ENCODE measurements around the gene HOOK1.
"Not testable (repeated sequence)": the region's sequence is repeated elsewhere in the genome, so short reads cannot be mapped to it uniquely, and the experiment has no call there.

The HOOK1 gene

DNA sequence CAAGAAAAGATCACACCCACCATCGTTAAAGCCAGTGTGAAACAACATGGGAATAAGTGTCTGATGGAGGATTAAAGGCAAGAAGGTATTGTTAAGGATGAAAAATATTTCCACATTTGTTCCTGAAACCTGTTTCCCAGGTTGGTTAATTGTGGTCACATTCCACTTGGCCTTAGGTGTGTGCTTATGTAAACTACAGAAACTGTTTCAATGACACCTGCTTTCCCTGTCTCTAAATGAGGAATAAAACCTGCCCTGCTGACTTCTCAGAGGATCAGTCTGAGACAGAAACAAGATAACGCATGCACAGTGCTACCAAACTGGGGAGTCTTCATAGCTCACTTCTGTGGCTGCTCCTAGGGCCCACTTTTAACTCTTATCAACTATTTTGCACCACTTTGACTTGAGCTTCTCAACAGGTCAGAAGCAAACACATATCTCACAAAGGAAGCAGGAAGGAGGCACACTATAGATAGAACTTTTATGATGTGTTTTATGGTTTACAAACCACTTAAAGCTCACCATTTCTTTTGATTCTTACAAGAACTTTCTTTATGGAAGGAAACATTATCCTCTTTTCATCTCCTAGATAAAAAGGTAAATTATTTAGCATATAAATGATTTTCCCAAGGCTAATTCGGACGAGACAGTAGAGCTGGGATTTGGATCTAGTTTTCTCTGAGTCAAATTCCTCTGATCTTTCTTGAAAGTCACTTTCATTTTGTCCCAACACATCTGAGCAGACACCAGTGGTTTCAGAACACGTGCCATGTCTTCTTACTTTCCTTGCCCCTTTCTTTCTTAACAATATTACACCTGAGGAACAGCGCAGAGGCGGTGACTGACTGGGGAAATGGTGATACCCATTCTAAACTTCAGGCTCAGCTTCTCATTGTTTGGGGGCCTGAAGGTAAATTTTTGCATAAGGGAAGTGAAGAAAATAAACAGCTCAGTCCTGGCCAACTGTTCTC is 78.4 kb downstream of the HOOK1 start:
- Histone ChIP-seq H3K36me3 (ENCODE audit: control insufficient read depth, insufficient read depth, low read length) (no peaks in the 10 kb centered on the region), H3K27me3 (ENCODE audit: control insufficient read depth, insufficient read depth, low read length) (no peaks in the 10 kb centered on the region), H3K9me3 (ENCODE audit: control insufficient read depth, insufficient read depth, low read length) (peaks cover 9% of the 10 kb centered on the region), H3K9ac (ENCODE audit: low read depth, low read length) (no peak overlapping the region), H3K27ac (ENCODE audit: low read depth, low read length) (no peak overlapping the region), H3K4me3 (ENCODE audit: low read depth, low read length) (no peak overlapping the region), H3K4me1 (ENCODE audit: control insufficient read depth, insufficient read depth, low read length) (peaks cover 9% of the 10 kb centered on the region; the same call in 1 of the 2 replicates)

DNA sequence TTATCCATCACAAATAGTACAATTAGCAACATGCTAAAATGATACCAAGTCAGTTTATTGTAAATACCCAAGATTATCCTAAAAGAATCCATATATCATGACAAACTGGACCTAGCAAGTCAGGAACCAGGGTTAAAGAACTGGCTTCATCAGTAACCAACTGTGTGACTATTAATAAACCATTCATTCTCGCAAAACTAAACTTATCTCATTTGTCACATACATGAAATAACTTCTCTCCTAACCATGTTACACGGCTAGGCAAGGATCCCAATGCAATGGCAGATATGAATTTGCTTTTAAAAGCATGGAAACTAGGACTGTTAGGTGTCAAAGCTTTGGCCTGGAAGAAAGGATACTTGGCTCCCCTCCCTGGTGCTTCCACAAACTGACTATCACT is 82.4 kb downstream of the HOOK1 start:
- no peaks in the 10 kb centered on the region for H3K9me3 ChIP-seq (ENCODE audit: control insufficient read depth, insufficient read depth, low read length)
- no peaks in the 10 kb centered on the region for H3K36me3 ChIP-seq (ENCODE audit: control insufficient read depth, insufficient read depth, low read length)
- H3K27ac ChIP-seq (ENCODE audit: low read depth, low read length) = no peak overlapping the region
- H3K4me3 ChIP-seq (ENCODE audit: low read depth, low read length) = no peak overlapping the region
- H3K27me3 ChIP-seq (ENCODE audit: control insufficient read depth, insufficient read depth, low read length) = no peaks in the 10 kb centered on the region
- no peak overlapping the region for H3K9ac ChIP-seq (ENCODE audit: low read depth, low read length)
- H3K4me1 ChIP-seq (ENCODE audit: control insufficient read depth, insufficient read depth, low read length) = peaks cover 9% of the 10 kb centered on the region; the same call in 1 of the 2 replicates

DNA sequence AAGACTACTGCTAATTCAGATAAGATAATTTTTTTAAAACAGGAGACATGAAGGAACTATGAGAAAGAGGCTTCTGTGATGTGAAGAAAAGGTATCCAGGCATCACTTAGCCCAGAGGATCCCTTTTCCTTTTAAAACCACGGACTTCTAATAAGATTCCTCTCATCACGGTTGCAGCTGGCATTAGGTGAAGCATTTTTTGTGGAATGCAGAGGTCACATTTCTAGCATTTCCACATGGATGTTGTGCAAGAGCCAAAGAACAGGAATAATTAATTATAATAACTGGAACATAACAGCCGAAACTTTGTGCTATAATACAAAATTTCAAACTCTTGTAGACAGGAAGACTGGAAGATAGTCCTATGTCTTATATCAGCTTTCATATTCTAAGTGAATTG is 84.2 kb downstream of the HOOK1 start:
- no peaks in the 10 kb centered on the region for H3K4me1 ChIP-seq (ENCODE audit: control insufficient read depth, insufficient read depth, low read length)
- no peak overlapping the region for H3K9ac ChIP-seq (ENCODE audit: low read depth, low read length)
- no peaks in the 10 kb centered on the region for H3K36me3 ChIP-seq (ENCODE audit: control insufficient read depth, insufficient read depth, low read length)
- no peaks in the 10 kb centered on the region for H3K27me3 ChIP-seq (ENCODE audit: control insufficient read depth, insufficient read depth, low read length)
- no peak overlapping the region for H3K27ac ChIP-seq (ENCODE audit: low read depth, low read length)
- H3K9me3 ChIP-seq (ENCODE audit: control insufficient read depth, insufficient read depth, low read length) = no peaks in the 10 kb centered on the region
- no peak overlapping the region for H3K4me3 ChIP-seq (ENCODE audit: low read depth, low read length)

DNA sequence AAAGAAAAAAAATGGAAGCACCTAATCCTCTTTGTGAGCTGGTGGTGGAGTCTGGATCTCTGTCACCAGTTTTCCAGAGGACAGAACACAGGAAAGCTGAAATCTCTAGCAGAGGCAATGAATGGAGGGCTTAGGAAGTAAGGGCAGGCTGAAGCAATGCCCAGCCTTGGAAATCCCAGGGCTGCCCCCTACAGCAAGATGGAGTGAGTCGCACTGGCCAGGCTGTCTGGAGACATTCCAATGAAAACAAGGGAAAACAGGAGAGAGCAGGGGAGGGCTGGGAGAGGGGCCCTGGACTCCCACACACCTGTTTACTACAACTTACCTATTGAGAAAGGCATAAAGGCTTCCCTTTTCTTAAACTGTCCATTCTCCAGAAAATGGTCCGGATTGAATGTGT is 85.9 kb downstream of the HOOK1 start:
- Histone ChIP-seq H3K27ac (ENCODE audit: low read depth, low read length) (no peak overlapping the region), H3K4me3 (ENCODE audit: low read depth, low read length) (no peak overlapping the region), H3K9ac (ENCODE audit: low read depth, low read length) (no peak overlapping the region), H3K4me1 (ENCODE audit: control insufficient read depth, insufficient read depth, low read length) (no peaks in the 10 kb centered on the region), H3K36me3 (ENCODE audit: control insufficient read depth, insufficient read depth, low read length) (no peaks in the 10 kb centered on the region), H3K9me3 (ENCODE audit: control insufficient read depth, insufficient read depth, low read length) (no peaks in the 10 kb centered on the region), H3K27me3 (ENCODE audit: control insufficient read depth, insufficient read depth, low read length) (no peaks in the 10 kb centered on the region)

DNA sequence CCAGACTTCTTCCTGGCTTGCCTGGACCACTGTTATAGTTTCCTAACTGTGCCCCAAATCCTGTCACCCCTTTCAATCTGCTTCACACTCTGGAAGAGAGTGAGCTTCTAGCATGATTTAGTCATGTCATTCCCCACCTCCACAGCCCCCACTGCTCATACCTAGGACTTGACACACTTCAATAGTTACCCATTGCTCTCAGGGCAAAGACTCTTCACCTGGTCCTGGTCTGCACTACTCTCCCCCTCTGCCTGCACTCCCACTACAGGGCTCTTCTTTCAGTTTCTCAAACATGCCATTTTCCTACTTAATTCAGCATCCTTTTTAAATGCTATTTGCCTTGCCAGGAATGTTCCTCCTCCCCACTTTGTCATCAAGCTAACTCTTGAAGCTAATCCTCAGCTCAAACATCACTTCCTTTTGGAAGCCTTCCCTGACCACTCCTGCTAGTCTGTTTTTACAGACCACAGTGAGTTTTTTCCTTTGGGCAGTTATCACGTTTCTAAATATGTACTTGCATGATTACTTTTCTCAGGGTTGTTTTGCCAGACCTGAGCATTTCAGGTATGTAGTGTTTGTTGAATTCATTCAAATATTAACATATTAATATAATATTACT is 87.1 kb downstream of the HOOK1 start:
- Histone ChIP-seq H3K36me3 (ENCODE audit: control insufficient read depth, insufficient read depth, low read length) (no peaks in the 10 kb centered on the region), H3K9ac (ENCODE audit: low read depth, low read length) (no peak overlapping the region), H3K4me1 (ENCODE audit: control insufficient read depth, insufficient read depth, low read length) (no peaks in the 10 kb centered on the region), H3K27ac (ENCODE audit: low read depth, low read length) (no peak overlapping the region), H3K27me3 (ENCODE audit: control insufficient read depth, insufficient read depth, low read length) (no peaks in the 10 kb centered on the region), H3K9me3 (ENCODE audit: control insufficient read depth, insufficient read depth, low read length) (no peaks in the 10 kb centered on the region), H3K4me3 (ENCODE audit: low read depth, low read length) (no peak overlapping the region)

DNA sequence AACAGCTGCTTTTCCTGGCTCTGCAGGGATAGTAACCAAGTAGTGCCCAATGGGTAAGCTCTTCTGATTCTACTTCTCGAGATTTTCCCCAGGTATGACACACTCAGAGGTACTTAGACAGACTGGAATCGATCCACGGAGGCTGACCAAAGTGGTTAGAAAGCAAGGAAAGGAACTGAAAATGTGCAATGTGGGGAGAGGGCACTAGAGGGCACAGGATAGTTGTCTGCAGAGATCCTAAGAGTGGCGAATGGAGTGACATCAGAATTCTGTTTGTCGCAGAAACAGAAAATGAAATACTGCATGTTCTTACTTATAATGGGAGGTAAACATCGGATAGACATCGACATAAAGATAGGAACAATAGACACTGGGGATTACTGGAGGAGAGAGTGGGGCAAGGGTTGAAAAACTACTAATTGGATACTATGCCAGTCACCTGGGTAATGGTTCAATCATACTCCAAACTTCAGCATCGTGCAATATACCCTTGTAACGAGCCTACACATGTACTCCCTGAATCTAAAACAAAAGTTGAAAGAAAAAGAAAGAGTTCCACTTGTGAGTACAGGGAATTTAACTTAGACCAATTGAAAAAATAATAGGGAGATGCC is 88.5 kb downstream of the HOOK1 start:
- Histone ChIP-seq H3K27ac (ENCODE audit: low read depth, low read length) (no peak overlapping the region), H3K4me3 (ENCODE audit: low read depth, low read length) (no peak overlapping the region), H3K9ac (ENCODE audit: low read depth, low read length) (no peak overlapping the region)

DNA sequence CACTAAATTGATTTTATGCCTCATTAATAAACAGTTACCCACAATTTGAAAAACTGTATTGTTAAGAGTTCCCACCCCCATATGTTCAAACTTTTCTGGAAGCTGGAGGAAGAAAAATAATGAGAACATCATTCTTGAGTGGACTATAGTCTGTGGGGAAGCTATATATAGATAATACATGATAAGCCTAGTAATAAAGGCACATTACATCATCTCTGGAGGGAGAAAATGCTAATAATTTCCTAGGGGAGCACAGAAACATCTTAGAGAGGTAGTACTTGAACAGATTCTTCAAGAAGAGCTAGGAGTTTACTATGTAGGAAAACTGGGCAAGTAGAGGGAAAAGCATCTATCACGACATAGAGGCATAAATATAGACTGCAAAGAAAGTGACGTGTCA is 92.2 kb downstream of the HOOK1 start:
- H3K9ac ChIP-seq (ENCODE audit: low read depth, low read length) = no peak overlapping the region
- H3K9me3 ChIP-seq (ENCODE audit: control insufficient read depth, insufficient read depth, low read length) = no peaks in the 10 kb centered on the region
- H3K4me3 ChIP-seq (ENCODE audit: low read depth, low read length) = no peak overlapping the region
- no peak overlapping the region for H3K27ac ChIP-seq (ENCODE audit: low read depth, low read length)
- no peaks in the 10 kb centered on the region for H3K4me1 ChIP-seq (ENCODE audit: control insufficient read depth, insufficient read depth, low read length)
- no peaks in the 10 kb centered on the region for H3K27me3 ChIP-seq (ENCODE audit: control insufficient read depth, insufficient read depth, low read length)
- H3K36me3 ChIP-seq (ENCODE audit: control insufficient read depth, insufficient read depth, low read length) = no peaks in the 10 kb centered on the region

More for the DNA sequence above, 88.5 kb downstream of the HOOK1 start:
- no peaks in the 10 kb centered on the region for H3K9me3 ChIP-seq (ENCODE audit: control insufficient read depth, insufficient read depth, low read length)
- H3K36me3 ChIP-seq (ENCODE audit: control insufficient read depth, insufficient read depth, low read length) = no peaks in the 10 kb centered on the region
- no peaks in the 10 kb centered on the region for H3K27me3 ChIP-seq (ENCODE audit: control insufficient read depth, insufficient read depth, low read length)
- H3K4me1 ChIP-seq (ENCODE audit: control insufficient read depth, insufficient read depth, low read length) = no peaks in the 10 kb centered on the region

DNA sequence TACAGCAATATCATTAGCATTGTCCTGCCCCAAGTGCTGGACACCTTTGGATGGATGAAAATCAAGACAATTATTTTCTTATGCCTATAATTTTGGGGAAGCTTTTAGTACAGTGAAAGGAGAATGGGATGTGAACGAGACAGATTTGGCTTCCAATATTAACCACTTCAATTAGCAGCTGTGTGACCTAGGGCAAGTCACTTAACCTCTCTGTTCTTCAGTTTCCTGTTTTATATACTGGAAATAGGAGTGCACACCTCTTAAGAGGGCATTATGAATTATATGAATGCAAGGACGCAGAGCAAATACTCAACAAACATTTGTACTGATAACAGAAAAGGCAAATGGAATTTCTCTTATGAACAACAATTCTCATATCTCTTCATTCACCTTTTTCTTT is 93.3 kb downstream of the HOOK1 start:
- H3K27ac ChIP-seq (ENCODE audit: low read depth, low read length) = no peak overlapping the region
- H3K4me3 ChIP-seq (ENCODE audit: low read depth, low read length) = no peak overlapping the region
- no peaks in the 10 kb centered on the region for H3K36me3 ChIP-seq (ENCODE audit: control insufficient read depth, insufficient read depth, low read length)
- no peaks in the 10 kb centered on the region for H3K9me3 ChIP-seq (ENCODE audit: control insufficient read depth, insufficient read depth, low read length)
- H3K27me3 ChIP-seq (ENCODE audit: control insufficient read depth, insufficient read depth, low read length) = no peaks in the 10 kb centered on the region
- no peaks in the 10 kb centered on the region for H3K4me1 ChIP-seq (ENCODE audit: control insufficient read depth, insufficient read depth, low read length)
- H3K9ac ChIP-seq (ENCODE audit: low read depth, low read length) = no peak overlapping the region

DNA sequence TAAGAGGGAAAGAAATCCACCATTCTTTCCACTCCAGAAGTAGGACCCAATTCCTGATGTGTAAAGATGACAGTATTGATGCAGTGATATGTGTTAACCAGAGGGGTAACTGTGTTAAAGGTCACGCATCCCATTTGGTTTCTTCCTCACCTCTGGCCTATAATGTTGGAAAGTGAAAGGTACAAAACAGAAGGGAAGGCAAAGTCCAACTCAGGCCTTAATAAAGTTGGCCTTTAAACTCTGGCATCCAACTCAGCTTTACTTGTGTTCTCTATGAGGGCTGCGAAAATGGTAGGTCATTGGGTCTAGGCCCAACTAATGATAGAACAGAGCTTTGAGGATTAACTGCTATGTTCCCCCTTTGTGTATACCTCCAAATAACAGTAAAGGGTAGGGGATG is 93.9 kb downstream of the HOOK1 start:
- H3K4me3 ChIP-seq (ENCODE audit: low read depth, low read length) = no peak overlapping the region
- H3K4me1 ChIP-seq (ENCODE audit: control insufficient read depth, insufficient read depth, low read length) = no peaks in the 10 kb centered on the region
- H3K36me3 ChIP-seq (ENCODE audit: control insufficient read depth, insufficient read depth, low read length) = no peaks in the 10 kb centered on the region
- H3K9ac ChIP-seq (ENCODE audit: low read depth, low read length) = no peak overlapping the region
- no peaks in the 10 kb centered on the region for H3K27me3 ChIP-seq (ENCODE audit: control insufficient read depth, insufficient read depth, low read length)
- H3K27ac ChIP-seq (ENCODE audit: low read depth, low read length) = no peak overlapping the region
- no peaks in the 10 kb centered on the region for H3K9me3 ChIP-seq (ENCODE audit: control insufficient read depth, insufficient read depth, low read length)

DNA sequence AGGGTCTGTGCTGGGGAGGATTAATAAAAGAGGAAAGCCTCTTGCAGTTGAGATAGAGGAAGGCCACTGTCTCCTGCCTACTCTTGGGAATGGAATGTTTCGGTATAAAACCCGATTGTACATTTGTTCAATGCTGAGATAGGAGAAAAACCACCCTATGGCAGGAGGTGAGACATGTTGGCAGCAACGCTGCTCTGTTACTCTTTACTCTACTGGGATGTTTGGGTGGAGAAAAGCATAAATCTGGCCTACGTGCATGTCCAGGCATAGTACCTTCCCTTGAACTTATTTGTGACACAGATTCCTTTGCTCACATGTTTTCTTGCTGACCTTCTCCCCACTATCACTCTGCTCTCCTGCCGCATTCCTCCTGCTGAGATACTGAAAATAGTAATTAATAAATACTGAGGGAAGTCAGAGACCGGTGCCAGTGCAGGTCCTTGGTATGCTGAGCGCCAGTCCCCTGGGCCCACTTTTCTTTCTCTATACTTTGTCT is 100.1 kb downstream of the HOOK1 start:
- not testable (repeated sequence) for H3K36me3 ChIP-seq (ENCODE audit: control insufficient read depth, insufficient read depth, low read length); H3K9me3 ChIP-seq (ENCODE audit: control insufficient read depth, insufficient read depth, low read length); H3K4me1 ChIP-seq (ENCODE audit: control insufficient read depth, insufficient read depth, low read length); H3K27ac ChIP-seq (ENCODE audit: low read depth, low read length); H3K4me3 ChIP-seq (ENCODE audit: low read depth, low read length); H3K27me3 ChIP-seq (ENCODE audit: control insufficient read depth, insufficient read depth, low read length); H3K9ac ChIP-seq (ENCODE audit: low read depth, low read length)

DNA sequence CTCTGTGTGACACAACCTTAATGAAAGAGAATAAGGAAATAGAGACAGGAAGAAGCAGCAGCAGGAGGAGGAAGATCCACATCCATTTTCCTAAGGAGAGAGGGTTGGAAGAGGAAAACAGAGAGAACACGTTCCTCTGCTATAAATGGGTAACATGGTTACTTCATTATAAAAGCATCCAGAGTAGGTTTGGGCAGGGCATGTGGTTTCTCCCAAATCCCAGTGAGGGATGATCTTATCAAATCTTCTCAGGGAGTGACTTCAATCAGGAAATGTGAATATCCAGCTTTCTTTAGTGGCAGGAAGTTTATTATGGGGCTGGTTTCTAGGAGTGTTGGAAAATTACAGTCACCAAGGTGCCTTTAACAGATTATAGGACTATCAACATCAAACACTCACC is 100.8 kb downstream of the HOOK1 start:
- Histone ChIP-seq H3K9ac (ENCODE audit: low read depth, low read length) (no peak overlapping the region), H3K36me3 (ENCODE audit: control insufficient read depth, insufficient read depth, low read length) (no peaks in the 10 kb centered on the region), H3K4me1 (ENCODE audit: control insufficient read depth, insufficient read depth, low read length) (no peaks in the 10 kb centered on the region), H3K27me3 (ENCODE audit: control insufficient read depth, insufficient read depth, low read length) (no peaks in the 10 kb centered on the region), H3K4me3 (ENCODE audit: low read depth, low read length) (no peak overlapping the region), H3K27ac (ENCODE audit: low read depth, low read length) (no peak overlapping the region), H3K9me3 (ENCODE audit: control insufficient read depth, insufficient read depth, low read length) (no peaks in the 10 kb centered on the region)

All from HUES48 (cell line).